Measurements from ENCODE around the gene WDR45B.
"Not testable (repeated sequence)": the region's sequence is repeated elsewhere in the genome, so short reads cannot be mapped to it uniquely, and the experiment has no call there.

The WDR45B gene

GRCh38 chr17:82582709-82583108 lies 65.5 kb downstream of the WDR45B start:
- no peak for DNase-seq (ENCODE audit: low read depth)

- no peak for DNase-seq (ENCODE audit: low read depth)
These were observed 66.0 kb downstream of the WDR45B start for GRCh38 chr17:82582213-82582612.

- DNase-seq (ENCODE audit: low read depth), result not testable (repeated sequence)
These were observed 68.3 kb downstream of the WDR45B start for GRCh38 chr17:82579969-82580368.

- no peak for DNase-seq (ENCODE audit: low read depth)
These were observed 70.9 kb downstream of the WDR45B start for GRCh38 chr17:82577300-82577699.

GRCh38 chr17:82575581-82576221 lies 72.5 kb downstream of the WDR45B start:
- DNase-seq (ENCODE audit: low read depth), result not testable (repeated sequence)

- no peak for DNase-seq (ENCODE audit: low read depth)
These were observed 74.2 kb downstream of the WDR45B start for GRCh38 chr17:82574041-82574440.

GRCh38 chr17:82571855-82572254 lies 76.4 kb downstream of the WDR45B start:
- DNase-seq (ENCODE audit: low read depth), result no peak

- no peak for DNase-seq (ENCODE audit: low read depth)
These were observed 78.0 kb downstream of the WDR45B start for GRCh38 chr17:82570277-82570676.

- no peak for DNase-seq (ENCODE audit: low read depth)
These were observed 78.6 kb downstream of the WDR45B start for GRCh38 chr17:82569621-82570020.

- DNase-seq (ENCODE audit: low read depth), result no peak
These were observed 79.2 kb downstream of the WDR45B start for GRCh38 chr17:82568997-82569393.

GRCh38 chr17:82567286-82567685 lies 81.0 kb downstream of the WDR45B start:
- DNase-seq (ENCODE audit: low read depth), result no peak

GRCh38 chr17:82566129-82566960 lies 81.9 kb downstream of the WDR45B start:
- no peak for DNase-seq (ENCODE audit: low read depth)

- no peak for DNase-seq (ENCODE audit: low read depth)
These were observed 82.7 kb downstream of the WDR45B start for GRCh38 chr17:82565551-82565950.
